Loucy (cell line): ENCODE data around the gene CLASP1.

Source experiments
- H2AFZ ChIP-seq: fragments of 200-600 bp; sonication (generic); 2 replicates; pipeline ENCODE4 v1.6.0; 2016; ENCODE audit warnings: antibody characterized with exemption, mild to moderate bottlenecking, low read length, moderate library complexity
- H3F3A ChIP-seq: fragments of 200-600 bp; 2 replicates; pipeline ENCODE4 v1.6.0; 2016; ENCODE audit warnings: antibody characterized with exemption, low read depth, mild to moderate bottlenecking
- H3K27me3 ChIP-seq: fragments of 200-600 bp; sonication (generic); 2 replicates; pipeline ENCODE4 v1.6.1; 2014; ENCODE audit warnings: low read length, mild to moderate bottlenecking; ENCODE audit not compliant: insufficient read depth, poor library complexity, severe bottlenecking
- H3K36me3 ChIP-seq: fragments of 200-600 bp; sonication (generic); 2 replicates; pipeline ENCODE4 v1.6.1; 2016; ENCODE audit warnings: low read length; ENCODE audit not compliant: insufficient read depth
- H3K4me1 ChIP-seq: fragments of 200-600 bp; sonication (generic); 2 replicates; pipeline ENCODE4 v1.5.1; 2014; ENCODE audit warnings: low read length, mild to moderate bottlenecking; ENCODE audit not compliant: insufficient read depth, poor library complexity, severe bottlenecking
- H3K4me2 ChIP-seq: fragments of 200-600 bp; sonication (generic); 2 replicates; pipeline ENCODE4 v1.6.0; 2014; ENCODE audit warnings: antibody characterized with exemption, low read length, low read depth, mild to moderate bottlenecking; ENCODE audit not compliant: poor library complexity, severe bottlenecking
- H3K4me3 ChIP-seq: fragments of 200-600 bp; sonication (generic); 2 replicates; pipeline ENCODE4 v1.5.1; 2014; ENCODE audit warnings: low read length, mild to moderate bottlenecking, mixed read lengths; ENCODE audit not compliant: poor library complexity, severe bottlenecking
- H3K79me2 ChIP-seq: fragments of 200-600 bp; sonication (generic); 2 replicates; pipeline ENCODE4 v1.6.1; 2014; ENCODE audit warnings: low read length; ENCODE audit not compliant: insufficient read depth
- H3K9ac ChIP-seq: fragments of 200-600 bp; sonication (generic); 2 replicates; pipeline ENCODE4 v1.6.0; 2014; ENCODE audit warnings: mild to moderate bottlenecking, low read depth, low read length, moderate library complexity; ENCODE audit not compliant: poor library complexity, severe bottlenecking
- H3K9me2 ChIP-seq: fragments of 200-600 bp; sonication (generic); replicated peaks from 2 replicates; pipeline ENCODE4 v1.6.1; 2016; ENCODE audit warnings: low read depth, low read length, mixed read lengths
- H3K9me3 ChIP-seq: fragments of 200-600 bp; sonication (generic); 2 replicates; pipeline ENCODE4 v1.6.1; 2014; ENCODE audit warnings: mild to moderate bottlenecking, antibody characterized with exemption, low read length, low read depth; ENCODE audit not compliant: insufficient read depth
- H4K20me1 ChIP-seq: fragments of 200-600 bp; sonication (generic); 2 replicates; pipeline ENCODE4 v1.6.0; 2014; ENCODE audit warnings: antibody characterized with exemption, low read length, mild to moderate bottlenecking; ENCODE audit not compliant: insufficient read depth, poor library complexity, severe bottlenecking
- CTCF ChIP-seq: fragments of 200-600 bp; sonication (generic); conservative IDR thresholded peaks from 2 replicates; pipeline ENCODE4 v1.5.1; 2014; ENCODE audit warnings: mild to moderate bottlenecking, antibody characterized with exemption, low read length
- EZH2phosphoT487 ChIP-seq: fragments of 200-600 bp; IDR thresholded peaks from 2 replicates; pipeline ENCODE4 v1.6.1; 2018; ENCODE audit warnings: antibody characterized with exemption, mild to moderate bottlenecking, moderate library complexity, borderline replicate concordance

CLASP1 gene

GRCh38 chr2:121588357-121588756 is 60.9 kb downstream of the CLASP1 start:
- no peak overlapping the region for H3K9ac ChIP-seq
- H3K27me3 ChIP-seq, result no peaks in the 10 kb centered on the region
- no peak for TF ChIP-seq CTCF
- no peak for TF ChIP-seq EZH2phosphoT487
- peaks cover 13% of the 10 kb centered on the region for H4K20me1 ChIP-seq
- H3K9me3 ChIP-seq, result no peaks in the 10 kb centered on the region
- H3K36me3 ChIP-seq, result peaks cover 6% of the 10 kb centered on the region; the same call in 1 of the 2 replicates
- H3K79me2 ChIP-seq, result peaks cover 94% of the 10 kb centered on the region
- H3K4me3 ChIP-seq, result no peak overlapping the region
- H3K9me2 ChIP-seq, result no peaks in the 10 kb centered on the region
- H2AFZ ChIP-seq, result no peak overlapping the region
- no peaks in the 10 kb centered on the region for H3K4me1 ChIP-seq
- no peaks in the 10 kb centered on the region for H3F3A ChIP-seq
- no peak overlapping the region for H3K4me2 ChIP-seq

DNA sequence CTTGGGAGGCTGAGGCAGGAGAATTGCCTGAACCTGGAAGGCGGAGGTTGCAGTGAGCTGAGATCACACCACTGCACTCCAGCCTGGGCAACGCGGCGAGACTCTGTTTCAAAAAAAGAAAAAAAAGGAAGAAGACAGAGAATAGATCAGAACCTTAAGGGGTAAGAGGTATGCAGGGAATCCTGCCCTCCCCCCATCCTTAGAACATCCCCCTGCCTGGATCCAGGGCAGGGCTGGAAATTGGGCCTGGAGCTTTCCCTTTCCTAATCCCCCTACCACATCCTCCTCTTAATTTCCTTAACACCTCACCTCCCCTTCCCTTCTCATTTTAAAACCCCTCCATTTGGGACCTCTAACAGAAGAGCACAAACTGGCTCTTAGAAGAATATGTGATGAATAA is 62.1 kb downstream of the CLASP1 start:
- Histone ChIP-seq H3K4me3 (no peak overlapping the region), H3K36me3 (peaks cover 6% of the 10 kb centered on the region; the same call in 1 of the 2 replicates), H3K4me1 (no peaks in the 10 kb centered on the region), H3F3A (no peaks in the 10 kb centered on the region), H3K79me2 (peaks cover 92% of the 10 kb centered on the region), H3K4me2 (no peak overlapping the region), H4K20me1 (peaks cover 13% of the 10 kb centered on the region), H3K9me2 (no peaks in the 10 kb centered on the region), H3K9me3 (no peaks in the 10 kb centered on the region), H3K27me3 (no peaks in the 10 kb centered on the region), H2AFZ (no peak overlapping the region), H3K9ac (no peak overlapping the region)
- no peak for TF ChIP-seq CTCF
- TF ChIP-seq EZH2phosphoT487, result no peak

DNA sequence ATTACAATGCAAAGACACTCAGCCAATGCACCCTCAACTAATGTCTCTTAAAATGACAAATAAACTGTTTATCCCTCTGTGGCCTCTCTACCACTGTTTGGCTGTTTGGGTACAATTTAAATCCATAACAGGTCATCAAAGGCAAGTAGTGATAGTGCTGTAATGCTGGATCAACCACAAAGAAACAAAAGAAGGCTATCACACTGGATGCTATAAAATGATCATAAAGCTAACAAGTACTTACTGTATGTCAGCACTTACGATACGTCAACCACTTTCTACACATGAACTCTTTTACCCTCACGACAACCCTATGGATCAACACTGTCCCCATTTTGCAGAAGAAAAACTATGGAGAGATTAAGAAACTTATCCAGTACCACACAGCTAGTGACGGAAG is 64.5 kb downstream of the CLASP1 start:
- TF ChIP-seq CTCF, result no peak
- no peak for TF ChIP-seq EZH2phosphoT487
- peaks cover 8% of the 10 kb centered on the region for H4K20me1 ChIP-seq
- H3K4me1 ChIP-seq, result no peaks in the 10 kb centered on the region
- H3K4me2 ChIP-seq, result no peak overlapping the region
- peaks cover 6% of the 10 kb centered on the region; the same call in 1 of the 2 replicates for H3K36me3 ChIP-seq
- H3K79me2 ChIP-seq, result peaks cover 91% of the 10 kb centered on the region
- H3K4me3 ChIP-seq, result no peak overlapping the region
- H3K9me2 ChIP-seq, result no peaks in the 10 kb centered on the region
- H3F3A ChIP-seq, result no peaks in the 10 kb centered on the region
- H3K27me3 ChIP-seq, result no peaks in the 10 kb centered on the region
- no peak overlapping the region for H3K9ac ChIP-seq
- no peaks in the 10 kb centered on the region for H3K9me3 ChIP-seq
- no peak overlapping the region for H2AFZ ChIP-seq
